ENCODE results near the gene HTR1E.

- no peak for TF ChIP-seq CTCF (IDR thresholded peaks at IDR 0.05)
- TF ChIP-seq POLR2A (IDR thresholded peaks at IDR 0.05): no peak
These were observed 74.7 kb downstream of the HTR1E start for GRCh38 chr6:87012035-87012434.

Data from Peyer's patch (tissue), 4 donors.